Nephron (organoid): Measurements from ENCODE around the gene CD69.

Experiments used
- H3K27ac Mint-ChIP-seq, 3 experiments: 2 replicates each; pipeline ENCODE4 v1.8.0; 2020; ENCODE audit warnings: mixed read lengths in 3 of 3, mild to moderate bottlenecking in 2 of 3, moderate library complexity in 1 of 3
- H3K27me3 Mint-ChIP-seq: 2 replicates; pipeline ENCODE4 v1.8.0; 2021; ENCODE audit warnings: low read depth, mild to moderate bottlenecking, moderate library complexity, mixed read lengths
- H3K36me3 Mint-ChIP-seq: 2 replicates; pipeline ENCODE4 v1.8.0; 2020; ENCODE audit warnings: low read depth, mixed read lengths
- H3K4me1 Mint-ChIP-seq: 2 replicates; pipeline ENCODE4 v1.8.0; 2020; ENCODE audit warnings: mixed read lengths
- H3K4me3 Mint-ChIP-seq, 3 experiments: 2 replicates each; pipeline ENCODE4 v1.8.0; 2020; ENCODE audit warnings: mild to moderate bottlenecking in 3 of 3, mixed read lengths in 3 of 3, moderate library complexity in 2 of 3
- H3K9me3 Mint-ChIP-seq: 2 replicates; pipeline ENCODE4 v1.8.0; 2020; ENCODE audit warnings: mixed read lengths
- TF ChIP-seq, protein P1 (sequence below), 3 experiments: fragments of 200-600 bp; sonication (generic); IDR thresholded peaks; one replicate each; pipeline ENCODE4 v1.5.0; 2021; ENCODE audit warnings: antibody characterized with exemption in 3 of 3; ENCODE audit not compliant: unreplicated experiment in 3 of 3

The CD69 gene

DNA sequence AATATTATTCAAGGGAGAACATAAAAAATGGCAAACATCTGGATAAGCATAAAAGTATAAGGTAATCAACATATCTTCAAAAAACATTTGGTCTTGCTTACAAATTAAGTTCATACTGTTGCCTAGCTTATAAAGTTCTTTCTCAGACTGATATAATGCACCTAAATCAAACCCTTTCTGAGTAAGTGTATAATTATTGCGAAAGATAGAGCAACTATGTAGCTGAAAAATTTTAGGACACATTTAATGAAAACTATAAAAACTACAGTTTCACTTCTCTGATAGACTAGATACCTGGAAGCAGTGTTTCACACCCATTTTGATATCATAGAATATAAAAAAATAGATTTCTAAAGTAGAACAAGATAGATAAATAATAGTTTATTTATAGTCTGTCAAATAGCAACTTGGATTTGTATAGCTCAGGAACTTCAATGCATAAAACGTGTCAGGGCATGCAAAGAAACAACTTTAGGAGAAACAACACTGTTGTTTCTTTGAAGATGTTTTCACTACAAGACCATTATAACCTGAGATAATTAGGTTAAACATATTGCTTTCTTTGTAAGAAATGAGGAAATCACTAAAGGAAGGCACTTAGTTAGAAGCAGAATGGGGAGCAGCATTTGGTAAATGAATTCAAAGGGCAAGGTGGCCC, 35.4 kb downstream of the CD69 start:
- no peaks in the 10 kb centered on the region for H3K27me3 Mint-ChIP-seq
- H3K27ac Mint-ChIP-seq: no peak overlapping the region
- H3K36me3 Mint-ChIP-seq: no peaks in the 10 kb centered on the region
- TF ChIP-seq, protein P1, sequence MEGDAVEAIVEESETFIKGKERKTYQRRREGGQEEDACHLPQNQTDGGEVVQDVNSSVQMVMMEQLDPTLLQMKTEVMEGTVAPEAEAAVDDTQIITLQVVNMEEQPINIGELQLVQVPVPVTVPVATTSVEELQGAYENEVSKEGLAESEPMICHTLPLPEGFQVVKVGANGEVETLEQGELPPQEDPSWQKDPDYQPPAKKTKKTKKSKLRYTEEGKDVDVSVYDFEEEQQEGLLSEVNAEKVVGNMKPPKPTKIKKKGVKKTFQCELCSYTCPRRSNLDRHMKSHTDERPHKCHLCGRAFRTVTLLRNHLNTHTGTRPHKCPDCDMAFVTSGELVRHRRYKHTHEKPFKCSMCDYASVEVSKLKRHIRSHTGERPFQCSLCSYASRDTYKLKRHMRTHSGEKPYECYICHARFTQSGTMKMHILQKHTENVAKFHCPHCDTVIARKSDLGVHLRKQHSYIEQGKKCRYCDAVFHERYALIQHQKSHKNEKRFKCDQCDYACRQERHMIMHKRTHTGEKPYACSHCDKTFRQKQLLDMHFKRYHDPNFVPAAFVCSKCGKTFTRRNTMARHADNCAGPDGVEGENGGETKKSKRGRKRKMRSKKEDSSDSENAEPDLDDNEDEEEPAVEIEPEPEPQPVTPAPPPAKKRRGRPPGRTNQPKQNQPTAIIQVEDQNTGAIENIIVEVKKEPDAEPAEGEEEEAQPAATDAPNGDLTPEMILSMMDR (IDR thresholded peaks at IDR 0.05; ENCODE audit: unreplicated experiment in 3 of 3): no peak
- H3K4me3 Mint-ChIP-seq: no peak overlapping the region
- no peaks in the 10 kb centered on the region for H3K9me3 Mint-ChIP-seq
- H3K4me1 Mint-ChIP-seq: peaks cover 21% of the 10 kb centered on the region

GRCh38 chr12:9724023-9724422, 36.7 kb downstream of the CD69 start:
- Mint-ChIP-seq H3K36me3 (no peaks in the 10 kb centered on the region), H3K9me3 (no peaks in the 10 kb centered on the region), H3K4me1 (peaks cover 21% of the 10 kb centered on the region), H3K27ac (no peak overlapping the region), H3K4me3 (no peak overlapping the region), H3K27me3 (no peaks in the 10 kb centered on the region)
- TF ChIP-seq, protein P1 (IDR thresholded peaks at IDR 0.05; ENCODE audit: unreplicated experiment in 3 of 3): no peak

- Mint-ChIP-seq H3K4me3 (no peak overlapping the region), H3K36me3 (no peaks in the 10 kb centered on the region), H3K9me3 (no peaks in the 10 kb centered on the region), H3K27me3 (no peaks in the 10 kb centered on the region), H3K27ac (peak overlapping the region in 2 of 3 experiments; percentile 10), H3K4me1 (peaks cover 21% of the 10 kb centered on the region)
- TF ChIP-seq, protein P1 (IDR thresholded peaks at IDR 0.05; ENCODE audit: unreplicated experiment in 3 of 3): no peak
Observed at GRCh38 chr12:9721394-9722092, 39.2 kb downstream of the CD69 start.

- peaks cover 21% of the 10 kb centered on the region for H3K4me1 Mint-ChIP-seq
- H3K4me3 Mint-ChIP-seq: no peak overlapping the region
- H3K27me3 Mint-ChIP-seq: no peaks in the 10 kb centered on the region
Observed at GRCh38 chr12:9719790-9720189, 40.9 kb downstream of the CD69 start.

DNA sequence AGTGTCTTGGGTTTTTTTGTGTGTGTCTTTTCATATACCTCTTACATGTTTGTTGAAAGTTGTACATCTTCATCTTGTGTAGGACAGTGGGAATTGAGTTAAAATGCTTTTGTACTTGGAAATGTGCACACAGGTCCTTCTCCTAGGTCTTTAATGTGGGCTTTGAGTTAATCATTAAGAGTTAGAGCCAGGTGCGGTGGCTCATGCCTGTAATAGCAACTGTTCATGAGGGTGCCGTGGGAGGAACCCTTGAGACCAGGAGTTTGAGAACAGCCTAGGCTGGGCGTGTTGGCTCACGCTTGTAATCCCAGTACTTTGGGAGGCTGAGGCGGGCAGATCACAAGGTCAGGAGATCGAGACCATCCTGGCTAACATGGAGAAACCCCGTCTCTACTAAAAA, 41.7 kb downstream of the CD69 start:
- Mint-ChIP-seq H3K27me3 (no peaks in the 10 kb centered on the region), H3K4me1 (peaks cover 21% of the 10 kb centered on the region), H3K27ac (peak overlapping the region in 1 of 3 experiments; percentile 61), H3K9me3 (no peaks in the 10 kb centered on the region), H3K36me3 (no peaks in the 10 kb centered on the region), H3K4me3 (no peak overlapping the region)
- TF ChIP-seq, protein P1 (IDR thresholded peaks at IDR 0.05; ENCODE audit: unreplicated experiment in 3 of 3): no peak

More at GRCh38 chr12:9719790-9720189, 40.9 kb downstream of the CD69 start:
- TF ChIP-seq, protein P1 (IDR thresholded peaks at IDR 0.05; ENCODE audit: unreplicated experiment in 3 of 3): no peak
- Mint-ChIP-seq H3K9me3 (no peaks in the 10 kb centered on the region), H3K36me3 (no peaks in the 10 kb centered on the region), H3K27ac (no peak overlapping the region)
